Dermis microvascular lymphatic vessel endothelial cell (primary cell): ENCODE results near the gene ERRFI1. TPM values are rescaled to one million over a fixed set of nuclear protein-coding genes. Genes with fewer than 3 reads are reported as not detected.
A peak's percentile ranks its signal among the peaks of the same experiment; 100 is the strongest.
"Not testable (repeated sequence)": the region's sequence is repeated elsewhere in the genome, so short reads cannot be mapped to it uniquely, and the experiment has no call there.

ENCODE experiments used
- DNase-seq, 2 donors: peaks; one replicate each; pipeline versions ENCODE4 v3.0.0 to v3.0.0-alpha.2; 2010; ENCODE audit warnings: low read depth in 2 of 2
- total RNA-seq: library from RNA; depleted of rRNA; stranded (reverse); fragments of >200 nt; gene quantifications from 2 replicates; pipeline ENCODE4 v1.2.1, GENCODE V29; 2014

Gene ERRFI1
- total RNA-seq: 31.8 and 135 TPM in 2 replicates

GRCh38 chr1:8026153-8026975, at the start of gene ERRFI1:
Gene ERRFI1 (minus strand): TSS chr1:8026309. CDS start chr1:8015619, 10,690 bp downstream.
- DNase-seq: peak; percentile 85 to 96

- DNase-seq: no peak
Measured at GRCh38 chr1:8075511-8076051, 49.5 kb upstream of the ERRFI1 start.

DNA sequence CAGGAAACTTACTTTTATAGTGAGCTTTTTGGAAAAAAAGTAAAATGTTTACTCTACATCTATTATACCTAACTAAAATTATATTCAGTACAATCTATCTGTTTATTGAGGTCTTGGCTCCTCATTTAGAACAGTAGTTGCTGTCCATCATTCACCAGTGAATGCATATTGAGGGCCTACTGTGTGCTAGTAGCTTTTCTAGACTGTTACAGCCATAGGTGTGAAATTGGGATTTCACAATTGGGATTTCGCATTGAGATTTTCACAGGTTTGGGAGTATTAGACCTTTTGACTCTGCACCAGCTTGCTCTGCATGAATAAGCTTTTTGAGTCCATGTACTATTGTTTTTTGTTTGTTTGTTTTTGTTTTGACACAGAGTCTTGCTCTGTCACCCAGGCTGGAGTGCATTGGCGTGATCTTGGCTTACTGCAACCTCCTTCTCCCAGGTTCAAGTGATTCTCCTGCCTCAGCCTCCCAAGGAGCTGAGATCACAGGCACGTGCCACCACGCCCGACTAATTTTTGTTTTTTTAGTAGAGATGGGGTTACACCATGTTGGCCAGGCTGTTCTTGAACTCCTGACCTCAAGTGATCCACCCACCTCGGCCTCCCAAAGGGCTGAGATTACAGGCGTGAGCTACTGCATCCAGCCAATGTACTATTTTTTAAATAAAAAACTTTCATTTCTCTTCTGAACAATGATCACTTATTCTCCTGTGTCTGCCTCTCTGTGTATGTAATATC, 47.2 kb upstream of the ERRFI1 start:
- no peak for DNase-seq

DNA sequence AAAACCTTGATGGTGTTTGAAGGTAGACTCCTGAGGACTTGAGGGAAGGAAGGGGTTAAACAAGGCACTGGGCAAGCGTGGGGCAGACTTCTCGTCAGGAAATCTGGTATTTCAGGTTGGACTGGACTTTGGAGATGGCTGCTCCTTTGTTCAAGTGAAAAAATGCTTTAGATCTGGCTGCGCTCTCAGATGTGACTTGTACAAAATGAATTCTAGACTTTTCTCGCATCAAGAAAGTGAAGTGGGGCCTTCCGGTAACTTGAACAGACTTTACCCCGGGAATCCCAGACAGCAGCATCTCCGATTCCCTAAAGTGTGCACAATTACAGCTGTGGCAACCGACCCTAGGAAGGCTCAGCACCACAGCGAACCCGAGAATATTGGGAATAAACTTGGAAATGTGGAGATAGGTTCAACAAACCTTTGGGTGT, 44.3 kb upstream of the ERRFI1 start:
- no peak for DNase-seq

- not testable (repeated sequence) for DNase-seq
Measured at GRCh38 chr1:8069614-8070320, 43.7 kb upstream of the ERRFI1 start.

GRCh38 chr1:8065369-8065768, 39.3 kb upstream of the ERRFI1 start:
- no peak for DNase-seq

DNA sequence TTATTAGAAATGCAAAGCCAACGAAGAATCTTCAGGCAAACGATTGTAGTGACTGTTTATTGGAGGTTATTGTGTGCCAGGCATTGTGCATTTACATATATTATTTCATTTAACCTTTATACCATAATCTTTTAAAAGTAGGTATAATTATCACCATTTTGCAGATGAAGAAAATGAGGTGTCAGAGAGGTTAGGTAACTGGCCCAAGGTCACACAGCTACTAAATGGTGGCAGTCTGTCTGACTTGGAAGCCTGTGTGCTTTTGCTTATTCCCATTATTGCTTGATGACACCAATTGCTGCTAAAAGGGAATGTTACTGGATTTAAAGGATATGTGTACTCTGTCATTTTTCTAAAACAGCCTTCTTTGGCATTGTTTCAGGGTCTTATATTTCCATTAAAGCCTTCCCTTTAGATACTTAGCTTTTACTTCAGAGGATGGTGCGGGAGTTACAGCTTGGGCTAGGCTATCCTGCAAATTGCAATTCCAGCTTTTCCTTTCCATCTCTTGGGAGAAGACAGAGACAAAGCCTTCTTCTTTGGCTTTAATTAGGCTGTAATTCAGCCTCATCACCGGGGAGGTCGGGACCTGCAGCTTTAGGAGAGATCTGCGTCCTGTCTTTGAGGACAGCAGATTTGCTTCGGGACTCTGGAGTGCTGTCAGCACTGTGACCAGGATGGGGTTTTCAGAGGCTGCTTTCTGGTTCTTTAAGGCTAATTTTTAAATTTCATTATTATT, 37.4 kb upstream of the ERRFI1 start:
- DNase-seq: no peak

DNA sequence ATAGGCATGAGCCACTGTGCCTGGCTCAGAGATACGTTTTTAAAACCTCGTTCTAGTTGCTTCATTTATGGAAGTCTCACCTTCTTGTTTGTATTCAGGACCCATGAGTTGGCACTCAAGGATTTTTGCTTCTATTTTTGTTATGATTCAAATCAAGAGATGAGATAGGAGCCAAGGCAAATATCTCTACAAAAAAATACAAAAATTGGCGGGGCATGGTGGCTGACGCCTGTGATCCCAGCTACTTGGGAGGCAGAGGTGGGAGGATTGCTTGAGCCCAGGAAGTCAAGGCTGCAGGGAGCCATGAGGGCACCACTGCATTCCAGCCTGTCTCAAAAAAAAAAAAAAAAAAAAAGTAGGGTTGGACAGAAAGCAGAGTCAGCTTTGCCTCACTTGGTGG, 36.8 kb upstream of the ERRFI1 start:
- DNase-seq: no peak

GRCh38 chr1:8061673-8062386, 35.7 kb upstream of the ERRFI1 start:
- peak in 1 of 2 donors; percentile 49 for DNase-seq

DNA sequence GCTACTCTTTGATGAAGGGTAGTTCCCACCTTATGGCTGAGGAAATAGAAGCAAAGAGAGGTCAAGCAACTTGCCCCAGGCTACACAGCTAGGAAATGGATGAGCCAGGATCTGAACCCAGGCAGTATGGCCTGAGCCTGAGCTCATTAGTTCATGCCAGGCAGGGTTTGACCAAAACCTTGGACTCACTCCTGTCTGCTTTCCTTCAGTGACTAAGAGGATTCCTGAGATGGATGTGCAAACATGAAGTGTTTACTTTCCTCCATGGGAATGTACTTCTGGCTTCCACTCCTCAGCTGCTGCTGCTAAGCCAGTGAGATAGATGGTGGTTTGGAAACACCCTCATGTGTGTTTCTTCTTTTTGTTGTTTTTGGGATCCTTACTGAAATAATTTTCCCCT, 35.1 kb upstream of the ERRFI1 start:
- peak in 1 of 2 donors; percentile 73 for DNase-seq

GRCh38 chr1:8059161-8059622, 33.1 kb upstream of the ERRFI1 start:
- no peak for DNase-seq

GRCh38 chr1:8057779-8058178, 31.7 kb upstream of the ERRFI1 start:
- DNase-seq: not testable (repeated sequence)

GRCh38 chr1:8055973-8056372, 29.9 kb upstream of the ERRFI1 start:
- DNase-seq: no peak

- DNase-seq: no peak
Measured at GRCh38 chr1:8053878-8054567, 27.9 kb upstream of the ERRFI1 start.

DNA sequence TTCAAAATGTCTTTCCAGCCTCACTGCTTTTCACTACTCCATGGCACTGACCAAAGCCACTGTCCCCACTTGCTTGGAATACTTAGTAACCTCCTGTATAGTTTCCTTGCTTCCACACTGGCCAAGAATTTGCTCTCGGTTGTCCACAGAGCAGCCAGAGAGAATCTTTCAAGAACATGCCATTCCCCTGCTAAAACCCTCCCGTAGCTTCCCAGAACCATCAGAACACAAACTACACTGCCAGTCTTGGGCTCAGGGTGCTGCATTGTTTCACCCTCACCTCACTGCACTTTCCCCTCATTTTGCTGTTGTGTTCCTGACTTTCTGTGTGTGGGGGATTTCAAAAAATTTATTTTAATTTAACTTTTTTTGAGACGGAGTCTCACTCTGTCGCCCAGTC, 25.5 kb upstream of the ERRFI1 start:
- no peak for DNase-seq

DNA sequence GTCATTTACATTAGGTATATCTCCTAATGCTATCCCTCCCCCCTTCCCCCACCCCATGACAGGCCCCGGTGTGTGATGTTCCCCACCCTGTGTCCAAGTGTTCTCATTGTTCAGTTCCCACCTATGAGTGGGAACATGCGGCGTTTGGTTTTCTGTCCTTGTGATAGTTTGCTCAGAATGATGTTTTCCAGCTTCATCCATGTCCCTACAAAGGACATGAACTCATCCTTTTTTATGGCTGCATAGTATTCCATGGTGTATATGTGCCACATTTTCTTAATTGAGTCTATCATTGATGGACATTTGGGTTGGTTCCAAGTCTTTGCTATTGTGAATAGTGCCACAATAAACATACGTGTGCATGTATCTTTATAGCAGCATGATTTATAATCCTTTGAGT, 23.1 kb upstream of the ERRFI1 start:
- DNase-seq: not testable (repeated sequence)

GRCh38 chr1:8047686-8048445, 21.8 kb upstream of the ERRFI1 start:
- peak; percentile 69 to 92 for DNase-seq

- DNase-seq: peak in 1 of 2 donors; percentile 54
Measured at GRCh38 chr1:8047112-8047511, 21.0 kb upstream of the ERRFI1 start.

DNA sequence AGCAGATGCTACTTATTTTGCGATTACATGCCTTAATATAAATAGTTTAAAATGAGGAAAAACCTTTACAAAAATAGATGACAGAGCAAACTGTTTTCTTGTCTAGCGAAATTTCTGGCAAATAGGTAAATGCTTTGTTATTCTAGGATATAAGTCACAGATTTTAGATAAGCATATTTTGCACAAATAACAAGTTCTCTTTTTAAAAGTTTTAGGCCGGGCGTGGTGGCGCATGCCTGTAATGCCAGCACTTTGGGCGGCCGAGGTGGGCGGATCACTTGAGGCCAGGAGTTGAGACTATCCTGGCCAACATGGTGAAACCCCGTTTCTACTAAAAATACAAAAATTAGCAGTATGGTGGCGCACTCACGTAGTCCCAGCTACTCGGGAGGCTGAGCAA, 20.3 kb upstream of the ERRFI1 start:
- DNase-seq: peak in 1 of 2 donors; percentile 53
